HG02981 (cell line): ENCODE results near the gene LCE2D.

Source experiments
- ATAC-seq: cut with Tn5 transposase; IDR thresholded peaks from one replicate; pipeline ENCODE4 v1.9.1; 2021; ENCODE audit warnings: mild to moderate bottlenecking, moderate library complexity; ENCODE audit not compliant: unreplicated experiment

Gene LCE2D

DNA sequence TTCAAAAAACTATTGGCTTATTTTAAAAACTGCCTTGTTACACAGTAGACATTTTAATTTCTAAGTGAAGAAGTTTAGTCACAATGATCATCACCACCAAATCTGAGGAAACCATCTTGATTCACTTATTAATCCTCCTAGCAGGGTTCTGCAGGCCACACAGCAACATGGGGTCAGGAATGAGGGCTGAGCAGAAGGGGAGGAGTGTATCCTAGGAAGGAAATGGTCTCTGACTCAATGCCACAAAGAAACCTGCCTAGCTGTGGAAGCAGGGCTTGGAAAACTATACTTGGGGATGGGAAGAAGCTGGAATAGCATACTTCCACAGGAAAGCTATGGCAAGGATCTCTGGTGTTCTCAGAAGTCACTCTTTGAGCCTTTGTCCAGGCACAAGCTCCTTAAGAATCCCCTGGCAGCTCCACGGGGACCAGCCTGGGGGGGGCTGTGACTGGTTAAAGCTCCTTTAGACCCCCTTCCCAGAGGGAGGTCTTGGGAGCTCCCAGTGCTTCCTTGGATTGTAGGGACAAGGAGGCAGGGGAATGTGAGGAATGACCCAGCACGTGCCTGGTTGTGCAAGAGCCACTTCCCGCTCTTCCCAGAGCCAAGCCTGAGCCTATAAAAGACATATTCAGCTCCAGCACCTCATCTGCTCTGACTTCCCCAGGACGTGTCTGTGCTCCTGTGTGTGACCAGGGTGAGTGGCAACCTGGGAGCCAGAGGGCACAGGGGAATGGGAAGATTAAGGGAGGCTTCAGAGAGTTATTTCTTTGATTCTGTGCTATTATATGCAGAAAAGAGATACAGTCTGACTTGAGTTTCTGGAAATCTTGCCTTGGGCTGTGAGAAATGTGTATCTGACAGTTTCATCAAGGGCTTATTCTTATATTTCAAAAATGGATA is 34.8 kb downstream of the LCE2D start, which contains the start of gene LCE2A:
LCE2A (plus strand) TSS at position 645 of the 900 bp plus-strand sequence. CDS start 557 bp downstream, outside the sequence.
- no peak for ATAC-seq

DNA sequence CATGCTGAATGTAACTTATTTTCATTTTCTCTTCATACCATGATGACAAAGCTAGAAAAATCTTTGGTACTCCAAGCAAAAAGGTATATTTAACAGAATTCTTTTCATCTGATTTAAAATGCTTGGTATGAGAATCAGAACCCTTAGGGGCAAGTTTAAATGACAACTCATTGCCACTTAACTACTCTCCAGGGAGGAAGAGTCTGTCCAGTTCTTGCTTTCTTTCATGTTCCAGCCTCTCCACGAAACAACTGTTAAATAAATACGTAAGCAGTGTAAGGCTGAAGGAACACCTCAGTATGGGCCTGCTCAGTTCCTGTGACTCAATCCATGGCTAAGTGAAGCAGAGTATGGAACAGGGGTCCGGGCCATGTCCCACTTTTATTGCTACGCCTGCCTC is 36.6 kb downstream of the LCE2D start:
- ATAC-seq: no peak

DNA sequence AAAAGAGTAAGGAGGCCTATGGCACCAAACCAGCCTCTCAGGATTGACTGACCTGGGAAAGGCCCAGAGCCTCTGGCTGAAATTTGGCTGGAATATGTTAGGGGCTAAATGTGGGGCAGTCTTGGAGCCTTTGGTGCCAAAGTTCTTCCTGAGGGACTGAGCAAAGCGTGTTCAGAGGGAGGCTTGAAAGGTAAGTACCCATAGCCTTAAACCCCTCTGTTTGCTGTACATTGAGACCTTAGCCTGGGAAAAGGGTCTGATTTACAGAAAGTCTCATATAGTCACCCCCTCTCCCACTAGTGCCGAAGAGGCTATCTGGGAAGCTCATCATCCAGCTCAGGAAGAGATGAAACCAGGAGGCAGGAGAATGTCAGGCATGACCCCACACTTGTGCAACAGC is 44.7 kb downstream of the LCE2D start, which contains the start of gene LCE4A:
LCE4A (plus strand) TSS at position 301 of the 400 bp plus-strand sequence. CDS start 916 bp downstream, outside the sequence.
- no peak for ATAC-seq
